HEK293 (cell line): ENCODE measurements around the gene SRBD1.

Source experiments
- CTCF ChIA-PET: fragments of 350-600 bp; formaldehyde crosslinking; extraction: SDS; loops from one replicate; lab custom pipeline; 2021; ENCODE audit warnings: antibody characterized with exemption; lab: Yijun Ruan, JAX
- POLR2A ChIA-PET: fragments of 300-600 bp; formaldehyde crosslinking; extraction: SDS; loops from one replicate; lab custom pipeline; 2020; ENCODE audit warnings: antibody characterized with exemption, inconsistent platforms; lab: Yijun Ruan, JAX
- H3K27ac ChIP-seq: fragments of 200-500 bp; sonication (Bioruptor generic); 2 replicates; pipeline ENCODE4 v1.5.1; 2014; ENCODE audit warnings: low read depth, low read length, control low read depth, inconsistent platforms; ENCODE audit errors: extremely low read depth
- H3K36me3 ChIP-seq, 2 experiments: fragments of 200-500 bp in 1 of 2; sonication (Bioruptor generic) in 1 of 2; 1 replicate in 1 of 2; 2 replicates in 1 of 2; pipeline ENCODE4 v1.5.1; 2014 to 2017; ENCODE audit warnings: inconsistent platforms in 2 of 2, low read length in 2 of 2; ENCODE audit not compliant: control insufficient read depth in 2 of 2, insufficient read depth in 1 of 2
- H3K4me1 ChIP-seq: fragments of 200-500 bp; sonication (Bioruptor generic); 2 replicates; pipeline ENCODE4 v1.5.1; 2014; ENCODE audit warnings: mild to moderate bottlenecking, low read length, inconsistent platforms; ENCODE audit not compliant: control insufficient read depth, insufficient read depth
- H3K4me3 ChIP-seq: 2 replicates; pipeline ENCODE4 v1.5.1; 2011; ENCODE audit warnings: low read depth, mild to moderate bottlenecking, control low read depth, low read length, moderate library complexity
- H3K9me3 ChIP-seq: fragments of 200-500 bp; sonication (Bioruptor generic); 2 replicates; pipeline ENCODE4 v1.5.1; 2014; ENCODE audit warnings: low read depth, low read length, inconsistent platforms; ENCODE audit not compliant: control insufficient read depth, insufficient read depth
- FEZF1 ChIP-seq: fragments of 450-650 bp; formaldehyde crosslinking; IDR thresholded peaks from 2 replicates; pipeline ENCODE4 v1.5.1; 2016; ENCODE audit warnings: missing biosample characterization, missing genetic modification characterization
- GLI2 ChIP-seq: fragments of 450-650 bp; formaldehyde crosslinking; IDR thresholded peaks from 2 replicates; pipeline ENCODE4; 2017; ENCODE audit warnings: missing biosample characterization, missing genetic modification characterization, low read depth, borderline replicate concordance
- IKZF3 ChIP-seq: fragments of 450-650 bp; IDR thresholded peaks from 2 replicates; pipeline ENCODE4 v1.5.0; 2018; ENCODE audit warnings: missing biosample characterization, mild to moderate bottlenecking, missing genetic modification characterization, moderate library complexity
- KLF1 ChIP-seq: fragments of 450-650 bp; formaldehyde crosslinking; IDR thresholded peaks from 2 replicates; pipeline ENCODE4 v1.5.1; 2016; ENCODE audit warnings: missing biosample characterization, missing genetic modification characterization
- KLF10 ChIP-seq: fragments of 450-650 bp; IDR thresholded peaks from 2 replicates; pipeline ENCODE4 v1.5.1; 2018; ENCODE audit warnings: missing biosample characterization, mild to moderate bottlenecking, missing genetic modification characterization
- MEIS1 ChIP-seq: sonication (generic); formaldehyde crosslinking; IDR thresholded peaks from 2 replicates; pipeline ENCODE4 v1.8.1; 2022; ENCODE audit warnings: missing genetic modification reagents, mild to moderate bottlenecking, borderline replicate concordance
- RBAK ChIP-seq: fragments of 450-650 bp; formaldehyde crosslinking; IDR thresholded peaks from 2 replicates; pipeline ENCODE4 v1.5.1; 2016; ENCODE audit warnings: missing biosample characterization, missing genetic modification characterization
- SALL2 ChIP-seq: fragments of 450-650 bp; formaldehyde crosslinking; IDR thresholded peaks from 2 replicates; pipeline ENCODE4 v1.5.0; 2017; ENCODE audit warnings: missing biosample characterization, mild to moderate bottlenecking, missing genetic modification characterization, borderline replicate concordance
- SCRT1 ChIP-seq: fragments of 450-650 bp; formaldehyde crosslinking; IDR thresholded peaks from 2 replicates; pipeline ENCODE4 v1.5.1; 2016; ENCODE audit warnings: missing biosample characterization, missing genetic modification characterization, borderline replicate concordance
- SETDB1 ChIP-seq: IDR thresholded peaks from one replicate; pipeline ENCODE4 v1.6.1; 2017; ENCODE audit warnings: mild to moderate bottlenecking, low read length, moderate library complexity, mixed read lengths; ENCODE audit not compliant: insufficient read length
- SP2 ChIP-seq: fragments of 450-650 bp; formaldehyde crosslinking; IDR thresholded peaks from 2 replicates; pipeline ENCODE4 v1.5.1; 2016; ENCODE audit warnings: missing biosample characterization, missing genetic modification characterization
- SP7 ChIP-seq: fragments of 450-650 bp; formaldehyde crosslinking; IDR thresholded peaks from 2 replicates; pipeline ENCODE4 v1.5.1; 2016; ENCODE audit warnings: missing biosample characterization, missing genetic modification characterization
- YY1 ChIP-seq: fragments of 450-650 bp; formaldehyde crosslinking; IDR thresholded peaks from 2 replicates; pipeline ENCODE4 v1.5.1; 2018; ENCODE audit warnings: missing biosample characterization, missing genetic modification characterization
- ZNF112 ChIP-seq: fragments of 450-650 bp; formaldehyde crosslinking; IDR thresholded peaks from 2 replicates; pipeline ENCODE4 v1.5.0; 2017; ENCODE audit warnings: missing biosample characterization, missing genetic modification characterization
- ZNF19 ChIP-seq: fragments of 450-650 bp; formaldehyde crosslinking; IDR thresholded peaks from 2 replicates; pipeline ENCODE4; 2016; ENCODE audit warnings: missing biosample characterization, missing genetic modification characterization, low read depth
- ZNF2 ChIP-seq: fragments of 450-650 bp; formaldehyde crosslinking; IDR thresholded peaks from 2 replicates; pipeline ENCODE4 v1.5.1; 2016; ENCODE audit warnings: missing biosample characterization, missing genetic modification characterization
- ZNF223 ChIP-seq: fragments of 450-650 bp; formaldehyde crosslinking; IDR thresholded peaks from 2 replicates; pipeline ENCODE4 v1.5.1; 2016; ENCODE audit warnings: missing biosample characterization, missing genetic modification characterization
- ZNF280D ChIP-seq: fragments of 450-650 bp; formaldehyde crosslinking; IDR thresholded peaks from 2 replicates; pipeline ENCODE4 v1.5.1; 2016; ENCODE audit warnings: missing biosample characterization, missing genetic modification characterization
- ZNF292 ChIP-seq: fragments of 450-650 bp; formaldehyde crosslinking; IDR thresholded peaks from 2 replicates; pipeline ENCODE4 v1.5.1; 2016; ENCODE audit warnings: low read depth, missing biosample characterization, missing genetic modification characterization, borderline replicate concordance
- ZNF398 ChIP-seq: fragments of 450-650 bp; formaldehyde crosslinking; IDR thresholded peaks from 2 replicates; pipeline ENCODE4 v1.5.1; 2017; ENCODE audit warnings: missing biosample characterization, missing genetic modification characterization
- ZNF423 ChIP-seq: fragments of 450-650 bp; formaldehyde crosslinking; IDR thresholded peaks from 2 replicates; pipeline ENCODE4 v1.5.1; 2016; ENCODE audit warnings: missing biosample characterization, missing genetic modification characterization
- ZNF426 ChIP-seq: fragments of 450-650 bp; formaldehyde crosslinking; IDR thresholded peaks from 2 replicates; pipeline ENCODE4 v1.5.1; 2017; ENCODE audit warnings: missing biosample characterization, missing genetic modification characterization, mild to moderate bottlenecking, inconsistent platforms, moderate library complexity
- ZNF544 ChIP-seq: fragments of 450-650 bp; formaldehyde crosslinking; IDR thresholded peaks from 2 replicates; pipeline ENCODE4 v1.5.0; 2017; ENCODE audit warnings: missing biosample characterization, missing genetic modification characterization
- ZNF555 ChIP-seq: fragments of 450-650 bp; formaldehyde crosslinking; conservative IDR thresholded peaks from 2 replicates; pipeline ENCODE4 v1.5.1; 2017; ENCODE audit warnings: missing biosample characterization, mild to moderate bottlenecking, missing genetic modification characterization, inconsistent platforms
- ZNF571 ChIP-seq: fragments of 450-650 bp; formaldehyde crosslinking; IDR thresholded peaks from 2 replicates; pipeline ENCODE4 v1.5.0; 2017; ENCODE audit warnings: missing biosample characterization, missing genetic modification characterization
- ZNF660 ChIP-seq: fragments of 450-650 bp; IDR thresholded peaks from 2 replicates; pipeline ENCODE4 v1.5.1; 2018; ENCODE audit warnings: missing biosample characterization, mild to moderate bottlenecking, missing genetic modification characterization
- ZNF701 ChIP-seq: fragments of 450-650 bp; formaldehyde crosslinking; IDR thresholded peaks from 2 replicates; pipeline ENCODE4 v1.5.1; 2016; ENCODE audit warnings: missing biosample characterization, missing genetic modification characterization
- ZNF747 ChIP-seq: fragments of 450-650 bp; formaldehyde crosslinking; IDR thresholded peaks from 2 replicates; pipeline ENCODE4 v1.5.1; 2016; ENCODE audit warnings: missing biosample characterization, missing genetic modification characterization
- ZNF768 ChIP-seq: fragments of 450-650 bp; formaldehyde crosslinking; IDR thresholded peaks from 2 replicates; pipeline ENCODE4 v1.5.1; 2018; ENCODE audit warnings: missing biosample characterization, mild to moderate bottlenecking, missing genetic modification characterization
- ZNF791 ChIP-seq: fragments of 450-650 bp; formaldehyde crosslinking; IDR thresholded peaks from 2 replicates; pipeline ENCODE4 v1.5.1; 2016; ENCODE audit warnings: missing biosample characterization, missing genetic modification characterization
- ZNF792 ChIP-seq: fragments of 450-650 bp; formaldehyde crosslinking; IDR thresholded peaks from 2 replicates; pipeline ENCODE4 v1.5.1; 2016; ENCODE audit warnings: missing biosample characterization, missing genetic modification characterization
- ZNF837 ChIP-seq: fragments of 450-650 bp; formaldehyde crosslinking; IDR thresholded peaks from 2 replicates; pipeline ENCODE4 v1.5.1; 2016; ENCODE audit warnings: missing biosample characterization, missing genetic modification characterization
- ZSCAN16 ChIP-seq: fragments of 450-650 bp; formaldehyde crosslinking; IDR thresholded peaks from 2 replicates; pipeline ENCODE4 v1.5.1; 2016; ENCODE audit warnings: missing biosample characterization, missing genetic modification characterization

Gene SRBD1

DNA sequence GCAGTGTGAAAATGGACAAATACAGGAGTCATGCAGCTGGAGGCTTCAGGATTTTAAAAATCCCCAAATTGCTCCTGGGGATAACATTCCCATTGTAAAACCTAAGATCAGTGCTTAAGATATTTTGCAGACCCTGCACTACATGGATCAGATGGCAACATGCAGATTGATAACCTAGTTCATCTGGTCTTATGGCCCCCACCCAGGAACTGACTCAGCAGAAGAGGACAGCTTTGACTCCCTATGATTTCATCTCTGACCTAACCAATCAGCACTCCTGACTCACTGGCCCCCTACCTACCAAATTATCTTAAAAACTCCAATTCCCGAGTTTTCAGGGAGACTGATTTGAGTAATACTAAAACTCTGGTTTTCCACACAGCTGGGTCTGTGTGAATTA is 20.0 kb downstream of the SRBD1 start:
- POLR2A ChIA-PET = no interaction called here
- CTCF ChIA-PET = no interaction called here
- Histone ChIP-seq H3K9me3 (no peaks in the 10 kb centered on the region), H3K36me3 (peaks cover 0 to 16% of the 10 kb centered on the region in 2 experiments; a peak in 1 of 3 replicates), H3K4me1 (no peaks in the 10 kb centered on the region), H3K27ac (no peak overlapping the region), H3K4me3 (no peak overlapping the region)
- TF ChIP-seq ZNF571 (no peak), IKZF3 (tag by site-specific recombination) (no peak), ZNF398 (tag by site-specific recombination) (no peak), ZNF555 (tag by site-specific recombination) (no peak), YY1 (tag by site-specific recombination) (no peak), ZNF768 (tag by site-specific recombination) (no peak), SCRT1 (tag by site-specific recombination) (no peak), ZSCAN16 (tag by site-specific recombination) (no peak), ZNF701 (tag by site-specific recombination) (no peak), ZNF292 (tag by site-specific recombination) (no peak), RBAK (tag by site-specific recombination) (no peak), ZNF837 (tag by site-specific recombination) (no peak), MEIS1 (no peak), FEZF1 (tag by site-specific recombination) (no peak), ZNF423 (tag by site-specific recombination) (no peak), ZNF544 (tag by site-specific recombination) (no peak)

- ChIA-PET CTCF (interaction anchor here (0.6 to 2.0 kb wide), 7 partner anchors 11 to 1854 kb away, joined by 3 to 6 read pairs (median 3); no protein-coding TSS in a partner anchor), POLR2A (interaction anchor here (1.6 kb wide), 1 partner anchor 10 kb away, joined by 3 read pairs; no protein-coding TSS in a partner anchor)
- TF ChIP-seq SP2 (tag by site-specific recombination) (no peak), ZNF426 (tag by site-specific recombination) (no peak), ZNF660 (tag by site-specific recombination) (no peak), SP7 (no peak), ZNF112 (no peak), ZNF701 (tag by site-specific recombination) (no peak), GLI2 (tag by site-specific recombination) (no peak), KLF10 (no peak), ZNF791 (tag by site-specific recombination) (no peak), ZNF792 (tag by site-specific recombination) (no peak), SALL2 (no peak), SETDB1 (no peak), ZNF280D (tag by site-specific recombination) (no peak), ZNF2 (tag by site-specific recombination) (no peak), ZNF19 (tag by site-specific recombination) (no peak), KLF1 (tag by site-specific recombination) (no peak), ZNF223 (tag by site-specific recombination) (no peak), ZNF747 (tag by site-specific recombination) (no peak)
- no peaks in the 10 kb centered on the region for H3K4me1 ChIP-seq
- H3K27ac ChIP-seq = no peak overlapping the region
- H3K9me3 ChIP-seq = no peaks in the 10 kb centered on the region
- H3K36me3 ChIP-seq = peaks cover 0 to 11% of the 10 kb centered on the region in 2 experiments; a peak in 1 of 3 replicates
- no peak overlapping the region for H3K4me3 ChIP-seq
These were observed 22.8 kb downstream of the SRBD1 start for GRCh38 chr2:45588158-45588829.
